ENCODE data around the gene RGL2. TPM values are rescaled to one million over a fixed set of nuclear protein-coding genes. Genes with fewer than 3 reads are reported as not detected.
"Not testable (repeated sequence)": the region's sequence is repeated elsewhere in the genome, so short reads cannot be mapped to it uniquely, and the experiment has no call there.

RGL2 gene
- total RNA-seq, 1 donor from 2014 or later, result 43.3 TPM

DNA sequence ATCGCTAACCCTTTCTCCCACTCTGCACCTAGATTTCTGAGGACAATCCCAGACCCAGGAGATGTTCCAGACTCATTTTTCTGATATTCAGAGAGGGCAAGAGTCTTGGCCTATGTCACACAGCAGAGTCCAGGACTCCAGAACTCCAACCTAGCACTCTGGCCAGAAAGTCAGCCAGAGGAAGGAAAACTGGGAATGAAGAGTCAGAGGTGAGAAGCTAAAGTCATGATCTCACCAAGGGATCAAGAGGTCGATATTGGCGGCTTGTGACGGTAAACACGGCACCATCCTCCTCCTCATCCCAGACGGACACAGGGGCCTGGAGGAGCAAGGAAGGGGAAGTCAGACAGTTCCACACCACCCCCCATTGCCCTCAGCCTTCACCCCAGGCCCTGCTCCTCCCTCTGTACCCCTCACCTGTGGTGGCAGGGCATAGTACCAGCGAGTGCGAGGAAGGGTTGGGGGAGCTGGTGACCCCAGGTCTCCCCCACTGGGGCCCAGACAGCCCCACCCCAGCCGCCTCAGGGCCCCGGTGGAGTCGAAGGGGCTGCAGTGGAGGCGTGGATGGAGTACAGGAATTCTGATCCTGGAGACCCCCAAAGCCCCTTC lies 1.8 kb downstream of the RGL2 start:
- intact Hi-C loops (cut with micrococcal nuclease), result no loop called here

DNA sequence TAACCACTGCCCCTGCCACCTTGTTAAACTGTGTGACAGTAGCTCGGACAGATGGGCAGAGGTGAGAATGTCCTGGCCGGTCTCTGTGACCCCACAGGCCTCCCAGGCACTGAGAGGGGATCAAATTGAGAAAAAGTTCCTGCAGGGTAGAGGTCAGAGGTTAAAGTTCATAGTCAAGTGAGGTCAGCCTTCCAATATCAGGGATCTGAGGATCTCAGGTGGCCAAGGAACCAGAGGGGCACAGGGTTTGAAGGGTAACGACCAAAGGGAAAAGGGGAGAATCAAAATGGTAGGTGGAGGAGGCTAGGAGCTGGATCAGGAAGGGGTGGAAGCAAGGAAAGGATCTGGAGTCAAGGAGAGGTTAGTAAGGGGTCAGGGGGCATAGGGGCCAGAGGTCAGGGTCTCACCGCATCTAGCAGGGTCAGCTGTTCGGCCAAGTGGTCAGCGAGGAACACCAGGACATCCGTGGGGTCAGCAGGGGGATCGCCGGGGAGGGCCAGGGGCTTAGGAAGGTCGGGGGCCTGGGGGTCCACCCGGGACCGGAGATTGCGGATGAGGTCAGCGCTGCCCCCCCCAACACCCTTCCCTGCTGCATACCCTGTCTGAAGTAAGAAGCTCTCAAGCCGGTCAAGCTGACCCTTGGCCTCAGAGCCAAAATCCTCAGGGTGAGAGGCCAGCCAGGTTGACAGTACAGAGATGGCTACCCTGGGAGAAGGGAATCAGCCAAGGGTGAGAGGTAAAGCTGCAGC lies 2.9 kb downstream of the RGL2 start:
- intact Hi-C loops (cut with micrococcal nuclease), result no loop called here

DNA sequence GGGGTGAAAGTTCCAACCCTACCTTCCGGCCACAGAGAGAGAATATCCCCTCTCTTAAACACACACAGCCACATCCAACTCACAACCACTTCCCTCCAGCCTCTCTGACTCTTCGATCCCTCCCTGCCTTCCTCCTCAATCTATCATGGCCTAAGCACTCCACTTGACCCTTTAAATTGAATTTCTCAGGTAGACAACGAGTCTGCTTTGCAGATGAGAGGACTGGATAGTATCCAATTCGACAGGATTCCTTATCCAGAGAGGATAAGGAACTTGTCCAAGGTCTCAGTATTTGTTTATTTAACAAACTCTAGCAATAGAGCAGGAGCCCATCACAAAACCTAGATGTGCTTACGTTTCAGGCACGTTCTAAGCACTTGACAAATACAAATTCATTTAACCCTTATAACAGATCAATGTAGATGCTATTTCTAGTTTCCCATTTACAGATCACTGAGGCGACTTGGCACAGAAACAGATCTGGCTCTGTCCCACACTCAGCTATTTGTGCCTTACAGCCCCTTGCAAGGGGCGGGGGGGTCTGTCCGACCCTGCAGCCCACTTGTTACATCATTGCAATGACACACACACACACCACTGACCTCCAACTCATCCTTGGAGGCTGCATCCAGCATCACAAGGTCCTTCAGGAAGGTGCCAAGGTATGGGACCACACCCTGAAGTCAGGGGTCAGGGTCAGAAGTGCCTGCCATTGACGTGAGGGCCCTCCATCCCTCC lies 4.5 kb downstream of the RGL2 start:
- intact Hi-C loops (cut with micrococcal nuclease), result no loop called here

DNA sequence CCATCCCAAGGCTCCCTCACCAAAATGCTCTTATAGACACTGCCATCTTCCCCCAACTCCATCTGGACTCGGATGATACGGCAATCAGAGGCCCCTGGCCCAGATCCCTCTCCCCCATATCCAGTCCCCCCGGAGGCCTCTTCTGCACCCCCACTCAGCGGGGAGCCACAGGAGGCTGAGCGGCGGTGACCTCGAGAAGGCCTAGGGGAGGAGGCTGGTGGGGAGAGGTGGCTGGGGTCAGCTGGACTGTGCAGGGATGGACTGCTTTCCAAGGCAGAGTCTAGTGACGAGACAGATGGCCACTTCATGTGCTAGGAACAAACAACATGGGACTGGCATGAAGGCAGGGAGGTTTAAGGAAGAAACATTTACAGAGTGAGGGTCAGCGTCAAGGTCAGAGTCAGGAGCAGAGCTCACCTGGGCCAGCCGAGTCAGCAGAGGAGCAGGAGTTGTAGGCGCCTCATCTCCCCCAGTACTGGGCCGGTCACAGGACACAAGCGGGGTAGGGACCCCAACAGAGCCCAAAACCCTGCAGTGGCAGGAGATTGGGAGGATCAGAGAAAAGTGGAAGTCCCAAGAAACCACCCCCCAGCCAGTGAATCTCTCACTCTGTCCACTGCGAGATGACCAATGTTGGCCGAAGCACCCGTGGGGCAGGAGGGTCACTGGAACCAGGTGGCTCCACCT lies 5.6 kb downstream of the RGL2 start:
- intact Hi-C loops (cut with micrococcal nuclease), result no loop called here

DNA sequence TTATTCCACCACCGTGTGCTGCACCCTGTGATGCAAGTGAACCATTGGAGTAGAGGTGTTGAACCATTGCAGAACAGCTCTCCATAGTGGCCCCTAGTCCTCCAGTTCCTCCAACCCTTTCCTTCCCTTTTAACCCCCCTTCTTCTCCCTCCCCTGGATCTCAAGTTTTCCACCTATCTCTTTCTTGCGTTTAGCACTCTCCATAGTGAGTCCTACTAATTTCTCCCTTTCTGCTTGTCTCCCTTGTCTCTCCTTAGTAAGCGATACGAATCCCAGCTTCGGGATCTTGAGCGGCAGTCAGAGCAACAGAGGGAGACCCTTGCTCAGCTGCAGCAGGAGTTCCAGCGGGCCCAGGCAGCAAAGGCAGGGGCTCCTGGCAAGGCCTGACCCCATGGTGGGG lies 8.3 kb downstream of the RGL2 start:
- intact Hi-C loops (cut with micrococcal nuclease), result no loop called here

DNA sequence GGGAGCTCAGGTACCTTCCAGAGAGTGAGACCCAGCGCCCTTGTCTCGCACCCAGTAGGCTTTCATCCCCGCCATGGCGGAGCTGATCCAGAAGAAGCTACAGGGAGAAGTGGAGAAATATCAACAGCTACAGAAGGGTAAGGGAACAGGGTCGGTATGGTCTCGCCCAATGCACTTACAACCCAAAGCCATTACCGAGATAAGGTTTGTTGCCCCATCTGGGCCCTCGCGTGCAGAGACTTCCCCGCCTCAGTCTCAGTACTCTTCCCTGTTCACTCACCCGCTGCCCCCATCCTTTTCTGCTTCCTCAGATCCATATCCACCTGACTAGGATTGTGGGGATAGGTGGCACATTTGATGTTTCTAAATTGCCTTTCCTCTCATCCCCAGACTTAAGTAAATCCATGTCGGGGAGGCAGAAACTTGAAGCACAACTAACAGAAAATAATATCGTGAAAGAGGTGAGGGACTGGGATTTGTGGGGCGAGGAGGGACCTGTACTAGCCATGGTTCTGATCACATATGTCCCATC lies 8.9 kb downstream of the RGL2 start:
- intact Hi-C loops (cut with micrococcal nuclease), result loop anchor here (1.0 kb wide), 4 partner anchors 9 to 101 kb away; partner anchors contain the start of genes B3GALT4, KIFC1 and RPS18

DNA sequence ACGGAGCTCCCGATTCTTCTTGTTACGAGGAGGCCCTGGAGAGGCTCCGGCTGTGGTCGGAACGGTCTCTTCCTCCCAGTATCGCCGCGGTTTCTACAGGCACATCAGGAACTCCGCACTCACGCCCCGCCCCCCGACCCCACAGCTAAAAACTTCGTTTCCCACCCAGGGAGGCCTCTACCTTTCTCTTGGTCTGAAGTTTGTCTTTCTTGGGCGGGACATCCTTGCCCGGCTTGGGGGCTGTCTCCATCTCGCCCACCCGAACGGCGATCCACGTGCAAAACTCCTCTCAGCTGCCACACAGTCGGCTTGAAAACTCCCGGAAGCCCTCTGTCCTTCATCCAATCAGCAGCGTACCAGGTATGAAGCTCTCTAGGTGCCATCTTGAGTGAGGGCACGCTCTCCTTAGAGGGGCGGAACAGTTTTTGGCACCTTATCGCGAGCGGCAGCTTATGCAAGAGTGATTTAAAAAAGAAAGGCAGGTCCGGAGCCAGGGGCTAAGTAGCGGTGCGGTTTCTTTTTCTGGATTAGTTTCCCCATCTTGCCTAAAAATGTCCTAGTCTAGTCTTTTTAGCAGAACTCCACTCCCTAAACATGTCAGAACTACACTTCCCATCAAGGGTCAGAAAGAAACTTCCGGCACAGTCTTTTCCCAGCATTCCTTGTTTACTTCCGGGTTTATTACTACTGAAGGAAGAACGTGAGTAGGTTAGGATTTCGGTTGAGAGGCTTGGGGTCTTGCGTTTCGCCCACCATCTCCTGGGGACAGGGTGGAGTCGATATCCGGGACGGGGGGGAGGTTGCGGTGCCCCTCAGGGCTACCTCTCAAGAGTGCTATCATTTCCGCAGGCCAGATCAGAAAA lies 9.6 kb downstream of the RGL2 start, which contains the start of the genes PFDN6 and WDR46:
Gene PFDN6, plus strand, starts transcription at position 681 of the 863 bp plus-strand sequence. CDS start 256 bp downstream, outside the sequence.
Gene WDR46, minus strand, starts transcription at position 319 of the 863 bp plus-strand sequence. Its CDS starts 69 bp downstream, at position 250.
- intact Hi-C loops (cut with micrococcal nuclease), result loop anchor here (1.0 kb wide), 4 partner anchors 10 to 102 kb away; partner anchors contain the start of genes B3GALT4, KIFC1 and RPS18

DNA sequence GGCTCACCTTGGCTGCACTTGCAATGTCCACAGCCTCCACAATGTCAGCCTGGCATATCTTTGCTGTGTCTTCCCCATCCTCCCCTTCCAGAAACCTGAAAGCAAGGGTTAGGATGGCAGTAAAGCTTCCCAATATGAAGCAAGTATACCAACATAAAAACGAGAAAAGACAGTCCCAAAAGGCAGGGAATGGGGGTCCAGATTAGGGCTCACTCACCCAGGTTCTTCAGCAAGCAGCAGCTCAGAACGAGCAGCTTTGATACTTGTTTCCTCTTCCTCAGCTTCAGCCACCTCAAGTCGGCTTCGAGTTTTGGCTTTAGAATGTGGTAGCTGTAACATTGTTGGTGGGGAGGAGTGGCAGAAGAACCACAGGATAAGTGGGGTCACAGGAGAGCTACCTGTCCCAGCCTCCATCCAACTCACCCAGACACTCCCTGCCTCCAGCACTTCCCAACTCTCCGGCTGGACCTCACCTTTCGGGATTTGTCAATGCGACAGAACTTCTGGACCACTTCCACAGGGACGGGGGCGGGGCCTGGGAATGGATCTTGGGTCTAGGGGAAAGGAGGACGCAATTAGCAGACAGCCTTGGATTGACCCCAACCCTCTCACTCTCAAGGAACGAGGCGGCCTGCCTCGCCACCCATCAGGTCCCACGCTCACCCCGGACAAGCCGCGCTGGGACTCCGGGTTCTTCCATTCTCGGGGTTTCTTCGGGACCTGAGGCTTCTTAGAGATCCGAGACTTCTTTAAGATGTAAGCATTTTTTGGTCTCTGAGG lies 10.4 kb downstream of the RGL2 start:
- intact Hi-C loops (cut with micrococcal nuclease), result no loop called here

DNA sequence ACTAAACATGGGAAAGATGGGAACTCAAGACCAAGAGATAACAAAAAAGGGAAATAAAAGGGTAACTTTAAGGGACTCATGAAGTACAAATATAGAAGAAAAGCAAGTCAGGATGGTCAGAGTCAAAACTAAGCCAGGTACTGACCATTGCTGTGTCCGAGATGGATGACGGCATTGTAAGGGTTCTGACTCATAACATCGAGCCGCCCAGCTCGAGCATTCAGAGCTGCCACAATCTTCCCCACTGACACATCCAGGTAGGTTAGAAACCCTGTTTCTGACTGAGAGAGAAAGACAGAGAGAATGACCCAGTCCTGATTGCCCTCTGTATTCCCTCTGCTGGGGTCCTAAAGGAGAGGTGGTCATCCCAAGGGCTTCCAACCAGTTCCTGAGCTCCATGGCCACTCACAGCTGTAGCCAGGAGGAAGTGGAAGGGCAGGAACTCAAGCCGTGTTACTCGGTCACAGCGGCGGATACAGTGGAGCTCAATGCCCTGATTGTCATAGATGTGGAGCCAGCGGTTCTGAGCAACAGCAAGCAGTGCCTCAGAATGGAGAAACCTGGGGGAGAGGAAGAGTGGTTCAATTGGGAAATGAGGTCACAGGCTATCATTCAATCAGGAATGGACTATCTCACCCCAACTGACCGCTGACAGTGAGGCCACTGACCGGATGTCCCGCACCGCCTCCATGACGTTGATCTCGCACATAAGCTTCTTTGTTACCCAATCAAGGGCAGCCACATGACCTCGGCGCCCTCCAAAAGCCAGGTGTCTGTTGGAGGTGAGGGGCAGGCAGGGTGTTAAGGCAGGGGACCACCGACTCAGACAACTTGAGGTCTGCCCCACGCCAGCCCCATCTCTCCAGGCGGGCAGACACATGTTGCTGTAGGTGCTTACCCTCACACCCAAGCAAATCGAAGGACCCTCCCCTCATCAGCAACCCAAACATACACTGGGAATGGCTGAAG lies 11.5 kb downstream of the RGL2 start:
- intact Hi-C loops (cut with micrococcal nuclease), result no loop called here

DNA sequence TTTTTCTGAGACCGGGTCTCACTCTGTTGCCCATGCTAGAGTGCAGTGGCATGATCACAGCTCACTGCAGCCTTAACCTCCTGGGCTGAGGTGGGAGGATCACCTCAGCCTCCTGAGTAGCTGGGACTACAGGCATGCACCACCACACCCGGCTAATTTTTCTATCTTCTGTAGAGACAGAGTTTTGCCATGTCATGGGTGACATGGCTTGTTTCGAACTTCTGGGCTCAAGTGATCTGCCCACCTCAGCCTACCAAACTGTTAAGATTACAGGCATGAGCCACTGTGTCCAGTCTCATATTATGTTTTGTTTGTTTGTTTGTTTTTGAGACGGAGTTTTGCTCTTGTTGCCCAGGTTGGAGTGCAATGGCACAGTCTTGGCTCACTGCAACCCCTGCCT lies 13.5 kb downstream of the RGL2 start:
- intact Hi-C loops (cut with micrococcal nuclease), result not testable (repeated sequence)

DNA sequence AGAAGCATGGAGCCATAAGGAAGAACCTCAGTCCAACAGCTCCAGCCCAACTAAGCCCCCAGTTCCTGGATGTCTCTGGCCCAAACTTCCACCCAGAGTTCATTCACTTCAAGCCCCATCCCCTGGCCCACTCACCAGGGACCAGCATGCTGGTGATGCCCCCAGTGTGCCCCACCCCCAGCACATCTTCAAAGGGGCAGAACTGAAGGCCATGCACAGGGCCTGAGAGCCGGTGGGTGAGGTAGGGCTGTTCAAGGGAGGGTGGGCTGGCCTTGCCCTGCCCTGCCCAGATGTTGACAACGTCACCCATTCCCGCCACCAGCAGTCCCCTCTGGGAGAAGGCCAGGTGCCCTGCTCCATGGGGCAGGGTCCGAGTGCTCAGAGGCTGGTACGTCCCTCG lies 18.2 kb downstream of the RGL2 start:
- intact Hi-C loops (cut with micrococcal nuclease), result no loop called here

DNA sequence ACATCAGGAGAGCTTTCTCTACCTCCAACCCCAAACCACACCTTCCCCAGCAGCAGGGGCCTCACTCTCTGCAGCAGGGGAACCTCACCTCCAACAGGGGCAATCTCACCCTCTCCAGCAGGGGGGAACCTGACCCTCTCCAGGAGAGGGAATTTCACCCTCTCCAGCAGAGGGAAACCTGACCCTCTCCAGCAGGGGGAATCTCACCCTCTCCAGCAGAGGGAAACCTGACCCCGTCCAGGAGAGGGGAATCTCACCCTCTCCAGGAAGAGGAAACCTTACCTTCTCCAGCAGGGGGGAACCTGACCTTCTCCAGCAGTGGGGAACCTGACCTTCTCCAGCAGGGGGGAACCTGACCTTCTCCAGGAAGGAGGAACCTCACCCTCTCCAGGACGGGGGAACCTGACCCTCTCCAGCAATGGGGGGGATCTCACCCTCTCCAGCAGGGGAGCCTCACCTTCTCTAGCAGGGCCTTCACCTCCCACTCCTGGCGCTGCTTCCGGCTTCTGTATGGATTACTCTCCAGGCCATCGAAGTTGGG lies 18.7 kb downstream of the RGL2 start:
- intact Hi-C loops (cut with micrococcal nuclease), result no loop called here

DNA sequence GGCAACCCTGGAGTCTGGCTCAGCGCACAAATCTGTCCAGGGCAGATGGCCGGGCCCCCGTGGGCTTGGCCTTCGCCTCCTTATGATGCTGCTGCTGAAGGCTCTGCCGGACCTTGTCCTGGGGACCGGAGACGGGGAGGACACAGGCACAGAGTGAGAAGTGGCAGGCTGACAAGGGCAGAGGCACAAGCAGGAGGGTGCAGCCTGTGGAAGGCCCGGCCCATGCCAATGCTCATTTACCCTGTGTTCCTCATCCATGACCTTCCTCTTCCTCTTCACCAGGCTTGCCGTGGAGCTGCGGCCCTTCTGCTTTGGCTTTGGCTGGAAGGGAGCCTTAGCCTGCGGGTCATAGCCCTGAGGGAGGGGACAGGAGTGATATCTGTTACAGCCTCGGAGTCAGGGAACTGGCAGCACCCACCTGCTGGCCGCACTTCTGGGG lies 19.5 kb downstream of the RGL2 start:
- intact Hi-C loops (cut with micrococcal nuclease), result no loop called here

DNA sequence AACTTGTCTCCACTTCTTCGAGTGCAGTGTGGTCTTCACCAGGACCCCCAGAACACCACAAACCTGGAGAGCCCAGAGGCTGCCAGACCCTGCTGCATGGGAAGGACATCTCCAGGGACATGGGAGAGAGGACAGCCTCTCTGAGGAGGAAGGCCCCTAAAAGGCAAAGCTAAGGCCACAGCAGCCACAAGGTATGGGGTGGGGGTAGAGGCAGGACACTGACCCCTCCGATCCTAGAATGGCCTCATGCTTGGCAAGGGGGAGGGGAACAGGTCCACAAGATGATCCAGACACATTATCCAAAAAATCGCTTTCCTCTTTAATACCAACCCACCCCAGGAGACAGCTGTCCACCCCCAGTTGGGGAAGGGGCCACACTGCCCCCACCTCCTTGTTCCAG lies 19.9 kb downstream of the RGL2 start:
- intact Hi-C loops (cut with micrococcal nuclease), result no loop called here

DNA sequence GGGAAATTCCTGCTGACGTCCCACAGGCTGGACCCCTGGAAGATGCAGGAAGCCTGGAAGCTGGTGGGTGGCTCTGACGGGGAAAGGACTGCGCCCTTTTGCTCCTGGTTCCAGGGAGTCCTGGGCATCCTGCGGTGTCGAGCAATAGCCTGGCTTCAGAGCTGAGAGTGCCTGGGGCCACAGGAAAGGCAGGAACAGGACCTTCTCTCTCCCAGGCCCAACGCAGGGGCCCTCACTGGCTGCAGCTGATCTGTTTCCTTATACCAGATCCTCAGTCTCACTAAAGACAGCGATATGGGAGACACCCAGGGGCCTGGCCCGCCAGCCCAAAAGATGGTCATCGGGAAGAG lies 20.4 kb downstream of the RGL2 start:
- intact Hi-C loops (cut with micrococcal nuclease), result no loop called here

DNA sequence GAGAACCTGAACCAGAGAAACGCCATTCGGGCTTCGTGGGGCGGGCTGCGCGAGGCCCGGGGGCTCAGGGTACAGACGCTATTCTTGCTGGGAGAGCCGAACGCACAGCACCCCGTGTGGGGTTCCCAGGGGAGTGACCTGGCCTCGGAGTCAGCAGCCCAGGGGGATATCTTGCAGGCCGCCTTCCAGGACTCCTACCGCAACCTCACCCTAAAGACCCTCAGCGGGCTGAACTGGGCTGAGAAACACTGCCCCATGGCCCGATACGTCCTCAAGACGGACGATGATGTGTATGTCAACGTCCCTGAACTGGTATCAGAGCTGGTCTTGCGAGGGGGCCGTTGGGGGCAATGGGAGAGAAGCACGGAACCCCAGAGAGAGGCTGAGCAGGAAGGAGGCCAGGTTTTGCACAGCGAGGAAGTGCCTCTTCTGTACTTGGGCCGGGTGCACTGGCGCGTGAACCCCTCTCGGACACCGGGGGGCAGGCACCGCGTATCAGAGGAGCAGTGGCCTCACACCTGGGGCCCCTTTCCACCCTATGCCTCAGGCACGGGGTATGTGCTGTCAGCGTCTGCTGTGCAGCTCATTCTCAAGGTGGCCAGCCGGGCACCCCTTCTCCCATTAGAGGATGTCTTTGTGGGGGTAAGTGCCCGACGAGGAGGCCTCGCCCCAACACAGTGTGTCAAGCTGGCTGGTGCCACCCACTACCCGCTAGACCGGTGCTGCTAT lies 20.9 kb downstream of the RGL2 start:
- intact Hi-C loops (cut with micrococcal nuclease), result loop anchor here (1.0 to 2.0 kb wide), 4 partner anchors 11 to 113 kb away; partner anchors contain the start of genes KIFC1, PFDN6 and WDR46
